Measurements from ENCODE around the gene MRPL55. TPM values are rescaled to one million over a fixed set of nuclear protein-coding genes. Genes with fewer than 3 reads are reported as not detected.
A peak's percentile ranks its signal among the peaks of the same experiment; 100 is the strongest.

The MRPL55 gene
- total and polyA plus RNA-seq, 4 donors: 44.4 to 137 (median 73.3) TPM

- Histone ChIP-seq H3K4me1 (ENCODE audit: control insufficient read depth in 5 of 5, insufficient read depth in 5 of 5, low read length in 5 of 5) (peaks cover 2 to 52% (median 19%) of the 10 kb centered on the region in 5 donors), H3K36me3 (ENCODE audit: control insufficient read depth in 4 of 4, insufficient read depth in 4 of 4, low read length in 4 of 4) (peaks cover 0 to 36% (median 22%) of the 10 kb centered on the region in 4 donors), H3K9me3 (ENCODE audit: control insufficient read depth in 4 of 4, insufficient read depth in 3 of 4, low read length in 3 of 4) (peaks cover 0 to 13% (median 4%) of the 10 kb centered on the region in 4 donors), H3K4me3 (no peak overlapping the region), H3K27ac (ENCODE audit: low read depth in 1 of 2, low read length in 1 of 2) (no peak overlapping the region), H3K9ac (ENCODE audit: insufficient read depth in 1 of 2, low read length in 2 of 2) (no peak overlapping the region), H3K27me3 (ENCODE audit: control insufficient read depth in 3 of 3, insufficient read depth in 3 of 3, low read length in 2 of 3) (no peaks in the 10 kb centered on the region)
- TF ChIP-seq CTCF (IDR thresholded peaks at IDR 0.05; ENCODE audit: control extremely low read depth, extremely low read depth): no peak
- no peak for DNase-seq
- ATAC-seq (ENCODE audit: insufficient read depth, low FRiP score): no peak
- WGBS, 2 donors: 86 to 92% methylated on average over 11 of the region's 11 CpGs
Measured at GRCh38 chr1:228092342-228093049, 16.6 kb downstream of the MRPL55 start.

GRCh38 chr1:228091084-228091483 lies 18.0 kb downstream of the MRPL55 start:
- H3K4me3 ChIP-seq: no peak overlapping the region
- DNase-seq (no peak), ATAC-seq (ENCODE audit: insufficient read depth, low FRiP score) (no peak)
- no peak for TF ChIP-seq CTCF (IDR thresholded peaks at IDR 0.05; ENCODE audit: control extremely low read depth, extremely low read depth)
- peaks cover 0 to 31% (median 15%) of the 10 kb centered on the region in 4 donors for H3K36me3 ChIP-seq (ENCODE audit: control insufficient read depth in 4 of 4, insufficient read depth in 4 of 4, low read length in 4 of 4)
- H3K4me1 ChIP-seq (ENCODE audit: control insufficient read depth in 5 of 5, insufficient read depth in 5 of 5, low read length in 5 of 5): peaks cover 7 to 62% (median 19%) of the 10 kb centered on the region in 5 donors
- H3K9ac ChIP-seq (ENCODE audit: insufficient read depth in 1 of 2, low read length in 2 of 2): no peak overlapping the region
- 61 to 73% methylated on average over 4 of the region's 4 CpGs for WGBS, 2 donors
- H3K9me3 ChIP-seq (ENCODE audit: control insufficient read depth in 4 of 4, insufficient read depth in 3 of 4, low read length in 3 of 4): peaks cover 0 to 13% (median 4%) of the 10 kb centered on the region in 4 donors
- H3K27ac ChIP-seq (ENCODE audit: low read depth in 1 of 2, low read length in 1 of 2): no peak overlapping the region
- H3K27me3 ChIP-seq (ENCODE audit: control insufficient read depth in 3 of 3, insufficient read depth in 3 of 3, low read length in 2 of 3): no peaks in the 10 kb centered on the region

- Histone ChIP-seq H3K27ac (ENCODE audit: low read depth in 1 of 2, low read length in 1 of 2) (peak overlapping the region in 1 of 2 donors; percentile 32), H3K4me3 (no peak overlapping the region)
Measured at GRCh38 chr1:228090613-228091081, 18.5 kb downstream of the MRPL55 start.

More at GRCh38 chr1:228090613-228091081, 18.5 kb downstream of the MRPL55 start:
- DNase-seq: no peak
- 16 to 24% methylated on average over 2 of the region's 2 CpGs for WGBS, 2 donors
- ATAC-seq (ENCODE audit: insufficient read depth, low FRiP score): no peak
- no peak overlapping the region for H3K9ac ChIP-seq (ENCODE audit: insufficient read depth in 1 of 2, low read length in 2 of 2)
- H3K27me3 ChIP-seq (ENCODE audit: control insufficient read depth in 3 of 3, insufficient read depth in 3 of 3, low read length in 2 of 3): no peaks in the 10 kb centered on the region
- H3K4me1 ChIP-seq (ENCODE audit: control insufficient read depth in 5 of 5, insufficient read depth in 5 of 5, low read length in 5 of 5): peaks cover 11 to 63% (median 24%) of the 10 kb centered on the region in 5 donors
- TF ChIP-seq CTCF (IDR thresholded peaks at IDR 0.05; ENCODE audit: control extremely low read depth, extremely low read depth): no peak
- peaks cover 0 to 13% (median 4%) of the 10 kb centered on the region in 4 donors for H3K9me3 ChIP-seq (ENCODE audit: control insufficient read depth in 4 of 4, insufficient read depth in 3 of 4, low read length in 3 of 4)
- peaks cover 0 to 31% (median 15%) of the 10 kb centered on the region in 4 donors for H3K36me3 ChIP-seq (ENCODE audit: control insufficient read depth in 4 of 4, insufficient read depth in 4 of 4, low read length in 4 of 4)
